GM19043 (cell line): ENCODE measurements around the gene N4BP2L2.
"Not testable (repeated sequence)": the region's sequence is repeated elsewhere in the genome, so short reads cannot be mapped to it uniquely, and the experiment has no call there.

ENCODE experiments used
- ATAC-seq: cut with Tn5 transposase; IDR thresholded peaks from one replicate; pipeline ENCODE4 v1.9.1; 2021; ENCODE audit warnings: low read depth; ENCODE audit not compliant: unreplicated experiment

Gene N4BP2L2

DNA sequence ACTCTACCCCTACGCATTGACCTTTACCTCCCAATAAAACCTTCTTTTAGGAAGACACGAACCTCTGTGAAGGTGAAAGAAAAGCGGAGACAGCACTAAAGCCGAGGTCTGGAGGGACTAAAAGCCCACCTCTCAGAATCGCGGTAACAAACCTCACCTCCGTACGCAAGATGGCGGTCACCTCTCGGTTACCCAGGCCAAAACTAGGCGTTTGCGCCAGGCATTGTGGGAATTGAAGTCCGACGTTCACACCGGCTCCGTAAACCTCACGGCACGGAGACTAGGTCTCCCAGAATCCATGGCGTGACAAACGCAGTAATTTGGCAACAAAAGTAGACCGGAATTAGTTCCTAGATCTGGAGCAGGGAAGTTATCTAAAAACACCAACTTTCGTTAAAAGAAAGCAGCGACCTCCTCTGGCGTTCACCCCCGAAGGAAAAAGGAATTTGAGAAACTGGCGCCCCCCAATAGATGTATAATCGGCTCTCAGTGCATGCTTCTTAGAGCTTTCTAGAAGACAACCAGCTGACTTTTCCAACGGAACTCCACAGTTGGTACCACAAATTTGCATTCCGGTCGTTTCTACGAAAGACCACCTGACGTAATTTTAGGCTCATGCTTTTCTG, at the start of gene N4BP2L2:
N4BP2L2 (minus strand) TSS at position 175 of the 626 bp plus-strand sequence. CDS start 1,768 bp downstream, outside the sequence.
- peak; percentile 93 for ATAC-seq

GRCh38 chr13:32587811-32588170, 49.2 kb upstream of the N4BP2L2 start:
- ATAC-seq: no peak

DNA sequence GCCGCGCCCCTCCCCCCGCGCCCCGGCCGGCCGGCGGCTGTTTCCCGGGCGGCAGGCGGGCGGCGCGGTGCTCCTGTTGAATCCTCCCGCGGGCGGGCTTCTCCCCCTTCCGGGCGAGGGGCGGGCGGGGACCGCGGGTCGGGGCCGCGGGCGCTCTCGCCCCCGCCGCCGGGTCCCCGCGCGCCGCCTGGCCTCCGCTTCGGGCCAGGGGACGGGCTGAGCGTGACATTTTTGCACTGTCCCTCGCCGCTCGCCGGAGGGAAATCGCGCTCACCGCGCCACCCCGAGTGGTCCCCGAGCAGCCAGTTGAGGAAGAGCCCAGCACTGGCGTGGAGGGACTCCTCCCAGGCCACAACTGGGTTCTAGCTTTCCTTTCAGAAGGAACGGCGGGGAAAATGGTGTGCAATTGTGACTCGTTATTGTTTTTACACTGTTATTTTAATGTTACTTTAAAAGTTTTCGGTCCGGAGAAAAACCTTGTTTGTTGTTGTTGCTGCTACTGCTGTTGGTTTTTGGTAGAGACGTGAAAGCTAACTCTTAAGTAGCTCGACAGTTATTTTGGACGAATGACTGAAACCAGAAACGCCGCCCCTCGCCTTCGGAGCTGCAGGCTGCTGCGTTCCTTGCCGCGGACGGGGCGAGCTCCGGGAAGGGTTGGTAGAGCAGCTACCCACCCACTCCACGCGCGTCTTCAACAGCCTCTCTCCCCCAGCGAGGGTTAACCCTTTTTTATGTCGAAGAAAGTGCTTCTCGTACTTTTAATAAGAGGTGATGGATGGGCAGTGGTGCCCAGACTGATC, 48.6 kb upstream of the N4BP2L2 start:
- ATAC-seq: peak; percentile 27

DNA sequence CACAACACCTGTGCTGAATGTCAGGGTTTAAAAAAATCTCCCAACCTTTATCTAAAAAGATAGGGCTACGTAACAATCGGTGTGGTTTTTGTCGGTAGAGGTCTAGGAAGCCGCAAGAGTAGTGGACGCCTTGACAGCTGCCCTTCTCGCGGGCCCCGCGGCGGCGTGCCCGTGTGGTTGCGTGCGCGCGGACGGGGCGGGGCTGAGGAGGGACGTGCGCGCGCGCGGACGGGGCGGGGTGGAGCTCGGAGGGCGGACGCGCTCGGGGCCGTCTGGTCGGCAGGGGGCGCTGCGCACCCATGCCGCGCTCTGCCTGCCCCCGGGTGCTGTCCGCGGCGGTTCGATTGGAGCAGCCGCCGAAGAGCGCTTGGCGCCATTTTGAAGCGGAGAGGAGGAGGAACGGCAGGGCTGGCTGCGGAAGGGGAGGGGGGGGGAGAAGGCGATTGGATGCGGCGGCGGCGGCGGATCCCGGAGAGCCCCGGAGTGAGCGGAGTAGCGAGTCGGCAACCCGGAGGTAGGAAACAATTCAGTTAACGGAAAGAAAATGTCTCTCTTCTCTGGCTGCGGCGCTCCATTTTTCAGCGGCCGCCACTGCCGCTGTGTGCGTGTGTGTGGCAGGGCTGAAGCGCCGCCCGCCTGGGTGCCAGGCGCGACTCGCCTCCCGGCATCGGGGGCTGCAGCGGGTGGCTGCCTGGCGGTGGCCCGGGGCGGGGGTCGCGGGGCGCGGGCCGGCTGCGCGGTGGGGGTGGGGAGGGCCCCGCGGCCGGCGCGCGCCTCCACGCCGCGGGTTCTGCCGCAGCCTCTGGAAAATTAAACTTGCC, 47.7 kb upstream of the N4BP2L2 start, which contains the start of gene PDS5B:
PDS5B (plus strand) TSS at position 373 of the 821 bp plus-strand sequence. CDS start 62,321 bp downstream, outside the sequence.
- ATAC-seq: peak; percentile 78

DNA sequence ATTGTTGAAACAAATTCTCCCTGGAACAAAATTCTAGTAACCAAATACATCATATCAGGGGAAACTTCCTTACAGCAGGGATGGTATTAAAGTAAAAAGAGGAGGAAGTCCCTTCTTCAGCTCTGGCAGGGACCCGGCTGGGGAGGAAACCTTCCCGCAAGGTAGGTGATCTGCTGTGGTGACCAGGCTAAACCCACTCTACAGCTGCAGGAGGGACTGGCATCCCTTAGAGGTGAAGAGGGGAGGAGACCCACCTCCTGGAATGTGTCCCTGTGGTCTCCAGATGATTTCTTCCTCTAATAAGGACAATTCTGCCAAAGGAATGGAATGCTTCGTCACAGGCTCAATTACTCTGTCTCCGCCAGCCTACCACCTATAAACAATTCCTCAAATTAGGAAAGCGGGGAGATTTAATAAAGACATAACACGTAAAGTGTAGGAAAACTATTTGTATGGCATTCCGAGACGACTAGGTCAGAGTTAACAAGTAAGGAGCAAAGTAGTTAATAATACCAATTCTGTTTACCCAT, 47.0 kb upstream of the N4BP2L2 start:
- no peak for ATAC-seq

DNA sequence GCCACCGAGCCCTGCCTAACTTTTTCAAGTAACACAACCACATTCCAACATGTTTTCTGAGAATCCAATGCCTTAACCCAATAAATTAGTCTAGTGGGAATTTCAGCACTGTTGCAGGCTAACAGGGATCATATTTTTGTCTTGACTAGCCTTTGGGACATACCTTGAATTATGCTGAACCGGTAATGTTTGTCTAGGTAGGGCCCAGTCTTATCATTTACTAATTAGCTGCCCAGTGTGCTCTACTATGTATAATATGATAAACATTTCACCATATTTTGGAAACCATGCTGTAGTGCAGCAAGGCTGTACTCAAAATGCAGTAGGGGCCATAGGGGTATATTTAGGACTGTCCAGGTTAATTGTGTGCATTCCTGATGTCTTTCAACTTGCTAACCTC, 44.4 kb upstream of the N4BP2L2 start:
- no peak for ATAC-seq

DNA sequence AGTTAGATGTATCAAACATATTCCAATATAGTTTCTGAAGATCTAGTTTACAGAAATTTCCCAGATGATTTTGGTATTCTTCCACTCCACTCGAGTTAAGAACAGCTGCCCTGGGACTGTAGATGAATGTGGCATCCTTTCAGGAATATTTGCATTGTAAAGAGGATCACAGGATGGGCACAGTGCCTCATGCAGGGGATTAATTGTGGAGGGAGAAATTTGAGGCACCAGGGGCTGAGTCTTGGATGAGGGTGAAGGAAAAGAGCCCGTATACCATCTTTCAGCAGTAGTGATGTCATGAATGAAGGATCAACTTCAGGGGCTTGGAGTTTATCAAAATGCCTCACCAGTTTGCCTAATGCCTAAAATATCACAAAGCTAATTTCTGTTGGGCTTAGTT, 43.7 kb upstream of the N4BP2L2 start:
- ATAC-seq: no peak

GRCh38 chr13:32581177-32581786, 42.7 kb upstream of the N4BP2L2 start:
- ATAC-seq: no peak

DNA sequence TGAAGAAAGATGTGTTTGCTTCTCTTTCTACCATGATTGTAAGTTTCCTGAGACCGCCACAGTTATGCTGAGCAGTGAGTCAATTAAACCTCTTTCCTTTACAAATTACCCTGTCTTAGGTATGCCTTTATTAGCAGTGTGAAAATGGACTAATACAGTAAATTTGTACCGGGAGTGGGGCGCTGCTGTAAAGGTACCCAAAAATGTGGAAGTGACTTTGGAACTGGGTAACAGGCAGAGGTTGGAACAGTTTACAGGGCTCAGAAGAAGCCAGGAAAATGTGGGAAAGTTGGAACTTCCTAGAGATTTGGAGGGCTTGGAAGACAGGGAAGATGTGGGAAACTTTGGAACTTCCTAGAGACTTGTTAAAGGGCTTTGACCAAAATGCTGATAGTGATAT, 38.4 kb upstream of the N4BP2L2 start:
- ATAC-seq: no peak

DNA sequence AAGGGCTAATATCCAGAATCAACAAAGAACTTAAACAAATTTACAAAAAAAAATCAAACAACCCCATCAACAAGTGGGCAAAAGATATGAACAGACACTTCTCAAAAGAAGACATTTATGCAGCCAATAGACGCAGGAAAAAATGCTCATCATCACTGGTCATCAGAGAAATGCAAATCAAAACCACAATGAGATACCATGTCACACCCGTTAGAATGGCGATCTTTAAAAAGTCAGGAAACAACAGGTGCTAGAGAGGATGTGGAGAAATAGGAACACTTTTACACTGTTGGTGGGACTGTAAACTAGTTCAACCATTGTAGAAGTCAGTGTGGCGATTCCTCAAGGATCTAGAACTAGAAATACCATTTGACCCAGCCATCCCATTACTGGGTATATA, 37.1 kb upstream of the N4BP2L2 start:
- not testable (repeated sequence) for ATAC-seq

- not testable (repeated sequence) for ATAC-seq
These were observed 22.2 kb upstream of the N4BP2L2 start for GRCh38 chr13:32560842-32561241.

GRCh38 chr13:32555613-32556012, 17.0 kb upstream of the N4BP2L2 start:
- no peak for ATAC-seq

DNA sequence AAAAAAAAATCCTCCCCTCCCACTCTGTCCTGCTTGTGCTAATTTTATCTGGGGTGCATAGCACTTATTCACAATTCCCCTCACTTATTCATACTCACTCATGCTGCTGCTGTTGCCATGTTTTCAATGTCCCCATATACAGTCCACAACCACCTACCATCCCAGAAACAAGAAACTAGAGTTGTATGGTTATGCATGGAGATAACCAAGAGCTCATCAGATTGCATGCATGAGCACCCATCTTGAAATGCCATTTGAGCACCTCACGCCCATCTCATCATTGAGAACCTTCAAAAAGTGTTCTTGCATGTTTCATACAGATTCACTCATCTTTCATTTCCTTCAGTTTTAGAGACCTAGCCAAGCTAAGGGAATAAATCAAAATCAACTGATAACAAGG, 15.1 kb upstream of the N4BP2L2 start:
- no peak for ATAC-seq

GRCh38 chr13:32549788-32550187, 11.2 kb upstream of the N4BP2L2 start:
- ATAC-seq: no peak

DNA sequence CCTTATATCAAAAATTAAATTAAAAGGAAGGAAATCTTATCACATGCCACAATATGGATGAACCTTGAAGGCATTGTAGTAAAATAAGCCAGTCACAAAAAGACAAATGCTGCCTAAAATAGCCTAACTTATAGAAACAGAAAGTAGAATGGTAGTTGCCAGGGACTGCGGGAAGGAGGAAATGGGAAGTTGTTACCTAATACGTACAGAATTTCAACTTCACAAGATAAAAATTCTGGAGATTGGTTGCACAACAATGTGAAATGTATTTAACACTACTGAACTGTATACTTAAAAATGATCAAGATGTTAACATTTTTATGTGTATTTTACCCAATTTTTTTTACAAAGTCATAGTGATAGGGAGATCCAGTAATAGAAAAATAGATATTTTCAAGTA, 10.2 kb upstream of the N4BP2L2 start:
- ATAC-seq: no peak

GRCh38 chr13:32545083-32545482, 6.5 kb upstream of the N4BP2L2 start:
- ATAC-seq: no peak

DNA sequence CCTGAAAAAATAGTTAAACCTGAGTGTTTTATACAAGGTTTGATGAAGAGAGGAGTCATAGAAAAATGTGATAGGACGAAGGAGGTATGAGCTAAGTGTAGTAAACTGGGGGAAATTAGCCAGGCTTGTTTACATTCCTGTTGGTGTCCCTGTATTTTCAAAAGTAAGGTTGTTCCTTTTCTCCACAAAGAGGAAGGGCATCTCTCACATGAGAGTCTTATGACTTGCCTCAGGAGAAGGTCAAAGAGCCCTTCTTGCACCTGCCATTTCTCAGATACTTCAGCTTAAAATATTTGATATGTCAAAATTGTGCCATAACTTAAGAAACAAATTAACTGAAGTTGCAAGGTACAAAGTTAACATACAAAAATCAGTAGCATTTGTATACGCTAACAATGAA, 3.6 kb upstream of the N4BP2L2 start:
- no peak for ATAC-seq

GRCh38 chr13:32538143-32538620, 413 bp downstream of the N4BP2L2 start:
- peak; percentile 79 for ATAC-seq

GRCh38 chr13:32537580-32538142, 934 bp downstream of the N4BP2L2 start:
- no peak for ATAC-seq

DNA sequence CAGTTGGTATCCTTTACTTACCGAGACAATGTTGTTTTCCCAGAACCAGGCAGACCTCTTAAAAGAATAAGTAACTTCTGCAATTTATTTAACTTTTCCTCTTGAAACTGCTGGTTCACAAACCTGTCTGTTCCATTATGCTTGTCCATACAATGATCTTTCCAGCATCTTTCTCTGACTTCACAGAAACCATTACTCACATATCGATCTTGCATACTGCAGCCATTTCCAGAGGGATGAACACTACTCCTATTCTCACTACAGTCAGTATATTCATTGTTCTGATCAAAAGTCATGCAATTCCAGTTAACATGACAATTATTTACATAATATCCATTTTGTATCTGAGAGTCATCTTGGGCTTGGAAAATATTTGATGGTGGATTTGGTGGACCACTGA, 2.8 kb downstream of the N4BP2L2 start:
- no peak for ATAC-seq
